GM18520 (cell line): ENCODE measurements around the gene MYDGF.

Source experiments
- ATAC-seq: cut with Tn5 transposase; IDR thresholded peaks from one replicate; pipeline ENCODE4 v1.9.1; 2021; ENCODE audit not compliant: unreplicated experiment

The MYDGF gene

GRCh38 chr19:4676955-4677731 is 7.0 kb upstream of the MYDGF start:
- no peak for ATAC-seq

DNA sequence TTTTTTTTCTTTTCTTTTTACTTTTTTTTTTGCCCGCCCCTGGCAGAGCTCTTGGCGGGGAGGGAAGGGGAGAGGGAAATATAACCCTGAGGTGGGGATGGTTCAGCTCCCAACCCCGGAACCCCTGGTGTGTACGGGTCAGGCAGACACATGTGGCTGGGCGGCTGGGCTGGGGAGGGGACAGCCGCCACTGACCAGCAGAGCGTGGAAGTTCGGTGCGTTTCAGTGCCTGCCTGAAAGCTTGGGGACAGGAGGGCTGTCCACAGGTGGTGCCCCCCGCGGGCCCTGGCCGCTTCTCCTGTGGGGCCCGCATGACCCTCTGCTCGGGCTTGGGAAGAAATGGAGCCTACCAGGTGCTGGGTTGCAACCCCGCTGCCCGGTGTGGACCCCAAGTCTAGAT is 5.2 kb upstream of the MYDGF start:
- ATAC-seq = no peak

- no peak for ATAC-seq
Measured at GRCh38 chr19:4673726-4674125, 3.6 kb upstream of the MYDGF start.

DNA sequence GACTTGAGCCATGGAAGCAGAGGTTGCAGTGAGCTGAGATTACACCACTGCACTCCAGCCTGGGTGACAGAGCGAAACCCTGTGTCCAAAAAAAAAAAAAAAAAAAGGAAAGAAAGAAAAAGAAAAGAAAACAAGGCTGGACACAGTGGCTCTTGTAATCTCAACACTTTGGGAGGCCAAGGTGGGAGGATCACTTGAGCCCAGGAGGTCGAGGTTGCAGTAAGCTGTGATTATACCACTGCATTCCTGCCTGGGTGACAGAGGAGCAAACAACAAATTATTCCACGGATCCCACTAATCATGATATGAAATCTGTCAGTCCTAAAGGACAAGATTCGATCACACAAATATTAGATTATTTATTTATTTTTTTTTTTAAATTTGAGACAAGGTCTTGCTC is 3.1 kb upstream of the MYDGF start:
- no peak for ATAC-seq

- ATAC-seq = no peak
Measured at GRCh38 chr19:4671185-4671851, 1.2 kb upstream of the MYDGF start.

DNA sequence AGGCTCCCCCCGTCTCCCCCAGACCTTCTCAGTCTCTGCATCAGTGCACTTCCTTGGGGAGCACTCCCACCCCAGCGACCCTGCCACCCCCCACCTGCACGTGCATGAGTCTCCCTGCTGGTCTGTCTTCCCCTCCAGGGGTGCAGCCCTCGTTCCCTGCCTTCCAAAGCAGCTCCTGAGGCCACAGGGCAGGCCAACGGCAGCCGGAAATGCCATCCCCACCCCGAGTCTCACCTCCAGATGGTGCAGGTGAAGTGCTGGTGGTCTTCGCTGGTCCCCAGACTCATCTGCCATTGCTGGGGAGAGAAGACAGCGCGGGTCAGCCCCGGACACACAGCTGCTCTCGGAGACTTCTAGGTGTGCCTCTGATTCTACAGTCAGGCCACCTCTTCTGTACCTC is 5.5 kb downstream of the MYDGF start:
- no peak for ATAC-seq

DNA sequence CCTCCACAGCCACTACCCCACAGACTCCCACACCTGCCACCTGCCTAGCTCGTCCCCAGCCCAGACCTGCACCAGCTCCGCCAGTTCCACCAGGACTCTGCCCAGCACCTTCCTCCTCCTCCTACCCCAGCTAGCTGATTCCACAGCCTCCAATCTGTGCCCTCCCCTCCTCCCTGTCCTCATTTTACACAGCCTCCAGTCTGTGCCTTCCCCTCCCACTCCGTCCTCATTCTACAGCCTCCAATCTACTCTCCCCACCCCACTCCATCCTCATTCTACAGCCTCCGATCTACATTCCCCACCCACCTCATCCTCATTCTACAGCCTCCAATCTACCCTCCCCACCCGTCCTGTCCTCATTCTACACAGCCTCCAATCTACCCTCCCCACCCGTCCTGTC is 7.3 kb downstream of the MYDGF start:
- ATAC-seq = no peak

DNA sequence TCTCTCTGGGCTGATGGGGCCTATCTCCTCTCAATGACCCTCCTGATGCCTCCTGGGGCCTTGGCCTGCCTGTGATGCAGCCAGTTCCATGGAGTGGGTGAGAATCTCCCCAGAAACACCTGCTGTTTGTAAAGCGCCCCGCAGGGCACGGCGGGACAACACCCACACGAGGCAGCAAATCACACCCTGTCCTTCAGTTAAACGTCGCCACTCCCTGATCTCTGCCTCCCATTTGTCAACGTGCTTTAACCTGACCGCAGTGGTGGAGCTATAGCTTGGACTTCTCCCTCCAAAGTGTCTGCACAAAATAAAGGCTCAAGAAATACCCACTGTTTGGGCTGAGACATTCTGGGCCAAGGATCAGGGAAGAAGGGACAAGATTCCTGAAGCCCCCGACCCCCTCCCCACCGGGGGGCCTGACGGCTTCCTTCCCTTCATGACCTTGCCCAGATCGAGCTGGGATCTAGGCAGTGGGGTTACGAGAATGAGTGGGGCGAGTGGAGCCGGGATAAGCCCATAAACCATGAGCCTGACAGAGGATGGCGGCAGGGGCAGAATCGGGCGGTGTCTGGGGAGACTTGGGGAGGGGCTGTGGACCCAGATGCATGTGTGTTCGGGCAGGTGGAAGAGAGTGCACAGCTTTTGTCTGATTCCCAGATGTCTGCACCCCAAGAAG is 8.0 kb downstream of the MYDGF start:
- no peak for ATAC-seq

DNA sequence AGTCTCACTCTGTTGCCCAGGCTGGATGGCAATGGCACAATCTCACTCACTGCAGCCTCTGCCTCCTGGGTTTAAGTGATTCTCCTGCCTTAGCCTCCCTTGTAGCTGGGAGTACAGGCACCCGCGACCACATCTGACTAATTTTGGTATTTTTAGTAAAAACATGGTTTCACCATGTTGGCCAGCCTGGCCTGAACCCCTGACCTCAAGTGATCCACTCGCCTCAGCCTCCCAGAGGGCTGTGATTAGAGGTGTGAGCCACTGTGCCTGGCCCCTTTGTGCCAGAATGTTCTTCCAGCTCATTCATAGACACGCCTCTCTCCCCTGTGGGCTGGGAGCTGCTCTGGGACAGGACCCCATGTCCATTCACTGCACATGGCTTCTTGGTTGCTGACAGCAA is 9.1 kb downstream of the MYDGF start:
- ATAC-seq = no peak

- ATAC-seq = no peak
Measured at GRCh38 chr19:4660181-4660791, 9.9 kb downstream of the MYDGF start.

DNA sequence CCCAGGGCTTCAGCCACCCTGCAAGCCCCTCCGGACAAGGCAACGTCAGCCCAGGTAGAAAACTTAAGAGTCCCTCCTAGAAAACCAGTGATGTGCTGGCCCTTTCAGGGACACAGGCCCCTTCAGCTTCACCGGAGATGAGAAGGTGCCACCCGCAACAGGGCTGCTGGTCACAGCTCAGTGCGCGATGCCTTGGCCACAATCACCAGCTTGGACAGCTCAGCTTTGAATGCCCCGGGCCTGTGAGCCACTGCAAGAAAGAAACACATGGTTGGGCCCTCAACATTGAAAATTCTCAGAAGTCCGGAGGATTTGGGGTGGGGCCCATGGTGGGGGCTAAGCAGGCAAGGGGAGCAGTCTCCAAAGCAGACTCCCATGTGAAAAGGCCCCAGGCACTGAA is 12.3 kb downstream of the MYDGF start:
- no peak for ATAC-seq

GRCh38 chr19:4657262-4657661 is 12.9 kb downstream of the MYDGF start:
- ATAC-seq = no peak

DNA sequence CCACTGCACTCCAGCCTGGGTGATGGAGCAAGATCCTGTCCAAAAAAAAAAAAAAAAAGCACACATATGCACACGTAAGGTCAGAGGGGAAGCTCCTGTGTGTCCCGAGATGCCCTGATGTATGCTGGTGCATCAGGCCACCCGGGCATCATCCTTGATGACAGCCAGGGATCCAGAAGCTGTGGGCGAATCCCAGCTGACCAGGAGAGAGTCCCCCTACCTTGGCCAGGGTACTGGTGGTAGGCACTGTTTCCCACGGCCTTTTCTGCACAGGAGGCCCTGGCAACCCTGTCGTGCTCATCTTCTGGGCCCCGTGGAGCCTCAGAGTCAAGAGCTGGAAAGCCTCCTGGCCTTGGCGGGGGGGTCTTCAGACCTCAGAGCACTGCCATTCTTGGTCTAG is 14.0 kb downstream of the MYDGF start:
- no peak for ATAC-seq

- ATAC-seq = no peak
Measured at GRCh38 chr19:4654437-4655361, 15.4 kb downstream of the MYDGF start.

- ATAC-seq = no peak
Measured at GRCh38 chr19:4653793-4654436, 16.2 kb downstream of the MYDGF start.

DNA sequence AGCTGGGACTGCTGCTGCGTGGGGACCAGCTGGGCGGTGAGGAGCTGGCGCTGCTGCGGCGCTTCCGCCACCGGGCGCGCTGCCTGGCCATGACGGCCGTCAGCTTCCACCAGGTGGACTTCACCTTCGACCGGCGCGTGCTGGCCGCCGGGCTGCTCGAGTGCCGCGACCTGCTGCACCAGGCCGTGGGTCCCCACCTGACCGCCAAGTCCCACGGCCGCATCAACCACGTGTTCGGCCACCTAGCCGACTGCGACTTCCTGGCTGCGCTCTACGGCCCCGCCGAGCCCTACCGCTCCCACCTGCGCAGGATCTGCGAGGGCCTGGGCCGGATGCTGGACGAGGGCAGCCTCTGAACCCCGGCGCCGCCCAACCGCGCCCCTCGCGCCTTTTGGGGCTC is 18.1 kb downstream of the MYDGF start:
- no peak for ATAC-seq

GRCh38 chr19:4650159-4650558 is 20.0 kb downstream of the MYDGF start:
- no peak for ATAC-seq

GRCh38 chr19:4649392-4650047 is 20.6 kb downstream of the MYDGF start:
- ATAC-seq = no peak
